ENCODE measurements around the gene SPI1.

The SPI1 gene

GRCh38 chr11:47372422-47372821, 5.9 kb downstream of the SPI1 start:
- no peak overlapping the region for H3K4me3 ChIP-seq (ENCODE audit: extremely low read depth, insufficient read depth, low read length, poor library complexity, severe bottlenecking)
- WGBS, 2 experiments (ENCODE audit: insufficient coverage in 2 of 2) = 78 to 100% methylated on average over 4 to 7 of the region's 7 CpGs
- H3K36me3 ChIP-seq (ENCODE audit: control insufficient read depth, insufficient read depth, low read length) = no peaks in the 10 kb centered on the region

GRCh38 chr11:47369676-47370075, 8.7 kb downstream of the SPI1 start:
- Histone ChIP-seq H3K4me3 (ENCODE audit: extremely low read depth, insufficient read depth, low read length, poor library complexity, severe bottlenecking) (no peak overlapping the region), H3K9me3 (ENCODE audit: control insufficient read depth, low read length) (no peaks in the 10 kb centered on the region), H3K4me1 (ENCODE audit: control insufficient read depth, insufficient read depth, low read length, poor library complexity, severe bottlenecking) (peaks cover 7% of the 10 kb centered on the region), H3K36me3 (ENCODE audit: control insufficient read depth, insufficient read depth, low read length) (no peaks in the 10 kb centered on the region), H3K27ac (ENCODE audit: low read depth, low read length, severe bottlenecking) (no peak overlapping the region)
- 73 to 100% methylated on average over 1 of the region's 3 CpGs for WGBS, 2 experiments (ENCODE audit: insufficient coverage in 2 of 2)

More at GRCh38 chr11:47372422-47372821, 5.9 kb downstream of the SPI1 start:
- H3K9me3 ChIP-seq (ENCODE audit: control insufficient read depth, low read length) = no peaks in the 10 kb centered on the region
- H3K4me1 ChIP-seq (ENCODE audit: control insufficient read depth, insufficient read depth, low read length, poor library complexity, severe bottlenecking) = peaks cover 9% of the 10 kb centered on the region
- H3K27ac ChIP-seq (ENCODE audit: low read depth, low read length, severe bottlenecking) = no peak overlapping the region

- Histone ChIP-seq H3K4me1 (ENCODE audit: control insufficient read depth, insufficient read depth, low read length, poor library complexity, severe bottlenecking) (no peaks in the 10 kb centered on the region), H3K4me3 (ENCODE audit: extremely low read depth, insufficient read depth, low read length, poor library complexity, severe bottlenecking) (no peak overlapping the region), H3K9me3 (ENCODE audit: control insufficient read depth, low read length) (no peaks in the 10 kb centered on the region), H3K36me3 (ENCODE audit: control insufficient read depth, insufficient read depth, low read length) (no peaks in the 10 kb centered on the region), H3K27ac (ENCODE audit: low read depth, low read length, severe bottlenecking) (no peak overlapping the region)
- WGBS, 2 experiments (ENCODE audit: insufficient coverage in 2 of 2) = 100% methylated on average over 1 of the region's 1 CpG; no CpG with 5 or more reads in 1 of the 2 experiments
Observed at GRCh38 chr11:47366020-47366490, 12.3 kb downstream of the SPI1 start.

- Histone ChIP-seq H3K27ac (ENCODE audit: low read depth, low read length, severe bottlenecking) (no peak overlapping the region), H3K4me3 (ENCODE audit: extremely low read depth, insufficient read depth, low read length, poor library complexity, severe bottlenecking) (no peak overlapping the region), H3K36me3 (ENCODE audit: control insufficient read depth, insufficient read depth, low read length) (no peaks in the 10 kb centered on the region), H3K4me1 (ENCODE audit: control insufficient read depth, insufficient read depth, low read length, poor library complexity, severe bottlenecking) (no peaks in the 10 kb centered on the region), H3K9me3 (ENCODE audit: control insufficient read depth, low read length) (no peaks in the 10 kb centered on the region)
- WGBS, 2 experiments (ENCODE audit: insufficient coverage in 2 of 2) = 90 to 97% methylated on average over 13 of the region's 13 CpGs
Observed at GRCh38 chr11:47361419-47361818, 16.9 kb downstream of the SPI1 start.

GRCh38 chr11:47360341-47360740, 18.0 kb downstream of the SPI1 start:
- Histone ChIP-seq H3K9me3 (ENCODE audit: control insufficient read depth, low read length) (no peaks in the 10 kb centered on the region), H3K4me1 (ENCODE audit: control insufficient read depth, insufficient read depth, low read length, poor library complexity, severe bottlenecking) (no peaks in the 10 kb centered on the region), H3K27ac (ENCODE audit: low read depth, low read length, severe bottlenecking) (no peak overlapping the region), H3K4me3 (ENCODE audit: extremely low read depth, insufficient read depth, low read length, poor library complexity, severe bottlenecking) (no peak overlapping the region), H3K36me3 (ENCODE audit: control insufficient read depth, insufficient read depth, low read length) (no peaks in the 10 kb centered on the region)
- WGBS, 2 experiments (ENCODE audit: insufficient coverage in 2 of 2) = 97 to 98% methylated on average over 8 to 13 of the region's 15 CpGs

GRCh38 chr11:47359586-47359985, 18.8 kb downstream of the SPI1 start:
- H3K27ac ChIP-seq (ENCODE audit: low read depth, low read length, severe bottlenecking) = no peak overlapping the region
- WGBS, 2 experiments (ENCODE audit: insufficient coverage in 2 of 2) = 89 to 94% methylated on average over 17 of the region's 17 CpGs
- H3K4me3 ChIP-seq (ENCODE audit: extremely low read depth, insufficient read depth, low read length, poor library complexity, severe bottlenecking) = no peak overlapping the region
- H3K4me1 ChIP-seq (ENCODE audit: control insufficient read depth, insufficient read depth, low read length, poor library complexity, severe bottlenecking) = no peaks in the 10 kb centered on the region
- no peaks in the 10 kb centered on the region for H3K9me3 ChIP-seq (ENCODE audit: control insufficient read depth, low read length)
- no peaks in the 10 kb centered on the region for H3K36me3 ChIP-seq (ENCODE audit: control insufficient read depth, insufficient read depth, low read length)

- Histone ChIP-seq H3K4me1 (ENCODE audit: control insufficient read depth, insufficient read depth, low read length, poor library complexity, severe bottlenecking) (no peaks in the 10 kb centered on the region), H3K9me3 (ENCODE audit: control insufficient read depth, low read length) (no peaks in the 10 kb centered on the region), H3K27ac (ENCODE audit: low read depth, low read length, severe bottlenecking) (no peak overlapping the region), H3K36me3 (ENCODE audit: control insufficient read depth, insufficient read depth, low read length) (no peaks in the 10 kb centered on the region), H3K4me3 (ENCODE audit: extremely low read depth, insufficient read depth, low read length, poor library complexity, severe bottlenecking) (no peak overlapping the region)
- 89 to 98% methylated on average over 6 of the region's 7 CpGs for WGBS, 2 experiments (ENCODE audit: insufficient coverage in 2 of 2)
Observed at GRCh38 chr11:47359162-47359561, 19.2 kb downstream of the SPI1 start.

GRCh38 chr11:47358731-47359051, 19.7 kb downstream of the SPI1 start:
- Histone ChIP-seq H3K27ac (ENCODE audit: low read depth, low read length, severe bottlenecking) (no peak overlapping the region), H3K36me3 (ENCODE audit: control insufficient read depth, insufficient read depth, low read length) (no peaks in the 10 kb centered on the region), H3K9me3 (ENCODE audit: control insufficient read depth, low read length) (no peaks in the 10 kb centered on the region), H3K4me1 (ENCODE audit: control insufficient read depth, insufficient read depth, low read length, poor library complexity, severe bottlenecking) (no peaks in the 10 kb centered on the region), H3K4me3 (ENCODE audit: extremely low read depth, insufficient read depth, low read length, poor library complexity, severe bottlenecking) (no peak overlapping the region)
- WGBS, 2 experiments (ENCODE audit: insufficient coverage in 2 of 2) = 88 to 95% methylated on average over 10 to 14 of the region's 14 CpGs

GRCh38 chr11:47357985-47358730, 20.2 kb downstream of the SPI1 start:
- H3K4me1 ChIP-seq (ENCODE audit: control insufficient read depth, insufficient read depth, low read length, poor library complexity, severe bottlenecking) = no peaks in the 10 kb centered on the region
- H3K27ac ChIP-seq (ENCODE audit: low read depth, low read length, severe bottlenecking) = no peak overlapping the region
- H3K9me3 ChIP-seq (ENCODE audit: control insufficient read depth, low read length) = no peaks in the 10 kb centered on the region
- WGBS, 2 experiments (ENCODE audit: insufficient coverage in 2 of 2) = 90 to 94% methylated on average over 5 of the region's 6 CpGs
- H3K36me3 ChIP-seq (ENCODE audit: control insufficient read depth, insufficient read depth, low read length) = no peaks in the 10 kb centered on the region
- no peak overlapping the region for H3K4me3 ChIP-seq (ENCODE audit: extremely low read depth, insufficient read depth, low read length, poor library complexity, severe bottlenecking)

- H3K9me3 ChIP-seq (ENCODE audit: control insufficient read depth, low read length) = no peaks in the 10 kb centered on the region
- H3K4me3 ChIP-seq (ENCODE audit: extremely low read depth, insufficient read depth, low read length, poor library complexity, severe bottlenecking) = no peak overlapping the region
- 70 to 83% methylated on average over 1 of the region's 1 CpG for WGBS, 2 experiments (ENCODE audit: insufficient coverage in 2 of 2)
- H3K36me3 ChIP-seq (ENCODE audit: control insufficient read depth, insufficient read depth, low read length) = no peaks in the 10 kb centered on the region
- H3K27ac ChIP-seq (ENCODE audit: low read depth, low read length, severe bottlenecking) = no peak overlapping the region
- H3K4me1 ChIP-seq (ENCODE audit: control insufficient read depth, insufficient read depth, low read length, poor library complexity, severe bottlenecking) = no peaks in the 10 kb centered on the region
Observed at GRCh38 chr11:47356998-47357329, 21.4 kb downstream of the SPI1 start.

- WGBS, 2 experiments (ENCODE audit: insufficient coverage in 2 of 2) = 84 to 88% methylated on average over 9 of the region's 9 CpGs
- H3K4me3 ChIP-seq (ENCODE audit: extremely low read depth, insufficient read depth, low read length, poor library complexity, severe bottlenecking) = no peak overlapping the region
- H3K9me3 ChIP-seq (ENCODE audit: control insufficient read depth, low read length) = no peaks in the 10 kb centered on the region
- no peaks in the 10 kb centered on the region for H3K36me3 ChIP-seq (ENCODE audit: control insufficient read depth, insufficient read depth, low read length)
- H3K4me1 ChIP-seq (ENCODE audit: control insufficient read depth, insufficient read depth, low read length, poor library complexity, severe bottlenecking) = no peaks in the 10 kb centered on the region
- H3K27ac ChIP-seq (ENCODE audit: low read depth, low read length, severe bottlenecking) = no peak overlapping the region
Observed at GRCh38 chr11:47356129-47356997, 22.0 kb downstream of the SPI1 start.

Data from mesodermal cell (in vitro differentiated cells).